GM18498 (cell line): ENCODE data around the gene RLN3.
"Not testable (repeated sequence)": the region's sequence is repeated elsewhere in the genome, so short reads cannot be mapped to it uniquely, and the experiment has no call there.

Source experiments
- ATAC-seq: cut with Tn5 transposase; IDR thresholded peaks from one replicate; pipeline ENCODE4 v1.9.1; 2021; ENCODE audit warnings: mild to moderate bottlenecking, moderate library complexity; ENCODE audit not compliant: unreplicated experiment

Gene RLN3

DNA sequence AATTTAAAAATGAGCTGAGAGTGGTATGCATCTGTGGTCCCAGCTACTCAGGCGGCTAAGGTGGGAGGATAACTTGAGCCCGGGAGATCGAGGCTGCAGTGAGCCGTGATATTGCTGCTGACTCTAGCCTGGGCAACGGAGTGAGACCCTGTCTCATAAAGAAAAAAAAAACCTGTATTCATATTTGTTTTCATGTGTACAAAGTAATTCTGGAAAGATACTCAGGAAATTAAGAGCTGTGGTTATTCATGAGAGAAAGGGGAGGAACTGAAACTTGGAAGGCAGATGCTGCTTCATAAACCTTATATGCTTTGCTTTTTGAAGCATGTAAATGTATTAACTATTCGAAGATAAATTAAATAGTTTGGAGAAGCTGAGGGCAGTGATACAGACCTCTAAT lies 8.8 kb upstream of the RLN3 start:
- no peak for ATAC-seq

- ATAC-seq: not testable (repeated sequence)
These were observed 8.2 kb upstream of the RLN3 start for GRCh38 chr19:14019739-14020138.

DNA sequence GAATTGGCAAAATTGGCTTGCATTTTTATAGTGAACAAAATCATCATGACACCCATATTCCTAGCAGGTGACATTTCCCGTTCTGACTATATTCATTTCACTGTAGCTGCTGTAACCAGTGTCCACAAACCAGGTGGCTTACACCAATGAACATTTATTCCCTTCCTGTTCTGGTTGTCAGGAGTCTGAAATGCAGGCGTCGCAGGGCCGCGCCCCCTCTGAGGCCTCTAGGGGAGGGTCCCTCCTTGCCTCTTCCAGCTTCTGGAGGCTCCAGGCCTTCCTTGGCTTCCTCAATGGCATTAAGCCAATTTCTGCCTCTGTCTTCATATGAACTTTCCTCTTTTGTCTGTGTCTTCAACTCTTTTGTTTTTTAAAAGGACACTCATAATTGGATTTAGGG lies 6.5 kb upstream of the RLN3 start:
- ATAC-seq: no peak

GRCh38 chr19:14022469-14022868 lies 5.5 kb upstream of the RLN3 start:
- no peak for ATAC-seq

- ATAC-seq: no peak
These were observed 4.3 kb upstream of the RLN3 start for GRCh38 chr19:14023404-14024235.

- ATAC-seq: not testable (repeated sequence)
These were observed 1.2 kb upstream of the RLN3 start for GRCh38 chr19:14026652-14027192.

GRCh38 chr19:14028901-14029300 lies 953 bp downstream of the RLN3 start:
- no peak for ATAC-seq

DNA sequence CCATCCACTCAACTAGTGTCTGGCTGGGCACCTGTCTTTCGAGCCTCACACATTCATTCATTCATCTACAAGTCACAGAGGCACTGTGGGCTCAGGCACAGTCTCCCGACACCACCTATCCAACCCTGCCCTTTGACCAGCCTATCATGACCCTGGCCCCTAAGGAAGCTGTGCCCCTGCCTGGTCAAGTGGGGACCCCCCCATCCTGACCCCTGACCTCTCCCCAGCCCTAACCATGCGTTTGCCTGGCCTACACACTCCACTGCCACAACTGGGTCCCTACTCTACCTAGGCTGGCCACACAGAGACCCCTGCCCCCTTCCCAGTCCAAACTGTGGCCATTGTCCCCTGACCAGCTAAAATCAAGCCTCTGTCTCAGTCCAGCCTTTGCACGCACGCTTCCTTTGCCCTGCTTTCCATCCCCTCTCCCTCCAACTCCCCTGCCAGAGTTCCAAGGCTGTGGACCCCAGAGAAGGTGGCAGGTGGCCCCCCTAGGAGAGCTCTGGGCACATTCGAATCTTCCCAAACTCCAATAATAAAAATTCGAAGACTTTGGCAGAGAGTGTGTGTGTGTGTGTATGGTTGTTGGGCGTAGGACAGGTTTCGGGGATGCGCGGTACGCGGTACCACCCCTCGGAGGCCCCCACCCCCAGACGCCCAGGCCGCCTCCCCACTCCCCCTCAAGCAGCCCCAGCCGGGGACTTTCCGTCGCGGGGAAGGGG lies 3.2 kb downstream of the RLN3 start:
- no peak for ATAC-seq

GRCh38 chr19:14031719-14032480 lies 4.0 kb downstream of the RLN3 start, which contains the start of gene IL27RA:
Gene IL27RA, plus strand, starts transcription at chr19:14031762. Its CDS starts 111 bp downstream, at chr19:14031873.
- ATAC-seq: peak; percentile 70

GRCh38 chr19:14033946-14034345 lies 6.0 kb downstream of the RLN3 start:
- no peak for ATAC-seq

- ATAC-seq: not testable (repeated sequence)
These were observed 7.2 kb downstream of the RLN3 start for GRCh38 chr19:14035159-14035558.

DNA sequence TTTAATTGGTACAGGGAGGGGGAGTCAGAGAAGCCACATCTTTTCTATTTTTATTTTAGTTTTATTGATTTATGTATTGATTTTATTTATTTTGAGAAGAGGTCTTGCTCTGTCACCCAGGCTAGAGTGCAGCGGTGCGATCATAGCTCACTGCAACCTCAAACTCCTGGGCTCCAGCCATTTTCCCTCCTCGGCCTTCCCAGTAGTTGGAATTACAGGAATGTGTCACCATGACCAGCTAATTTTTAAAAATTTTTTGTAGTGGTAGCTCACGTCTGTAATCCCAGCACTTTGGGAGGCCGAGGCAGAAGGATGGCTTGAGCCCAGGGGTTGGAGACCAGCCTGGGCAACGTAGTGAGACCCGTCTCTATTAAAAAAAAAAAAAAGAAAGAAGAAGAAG lies 7.8 kb downstream of the RLN3 start:
- ATAC-seq: no peak

GRCh38 chr19:14039181-14039580 lies 11.2 kb downstream of the RLN3 start:
- ATAC-seq: no peak

DNA sequence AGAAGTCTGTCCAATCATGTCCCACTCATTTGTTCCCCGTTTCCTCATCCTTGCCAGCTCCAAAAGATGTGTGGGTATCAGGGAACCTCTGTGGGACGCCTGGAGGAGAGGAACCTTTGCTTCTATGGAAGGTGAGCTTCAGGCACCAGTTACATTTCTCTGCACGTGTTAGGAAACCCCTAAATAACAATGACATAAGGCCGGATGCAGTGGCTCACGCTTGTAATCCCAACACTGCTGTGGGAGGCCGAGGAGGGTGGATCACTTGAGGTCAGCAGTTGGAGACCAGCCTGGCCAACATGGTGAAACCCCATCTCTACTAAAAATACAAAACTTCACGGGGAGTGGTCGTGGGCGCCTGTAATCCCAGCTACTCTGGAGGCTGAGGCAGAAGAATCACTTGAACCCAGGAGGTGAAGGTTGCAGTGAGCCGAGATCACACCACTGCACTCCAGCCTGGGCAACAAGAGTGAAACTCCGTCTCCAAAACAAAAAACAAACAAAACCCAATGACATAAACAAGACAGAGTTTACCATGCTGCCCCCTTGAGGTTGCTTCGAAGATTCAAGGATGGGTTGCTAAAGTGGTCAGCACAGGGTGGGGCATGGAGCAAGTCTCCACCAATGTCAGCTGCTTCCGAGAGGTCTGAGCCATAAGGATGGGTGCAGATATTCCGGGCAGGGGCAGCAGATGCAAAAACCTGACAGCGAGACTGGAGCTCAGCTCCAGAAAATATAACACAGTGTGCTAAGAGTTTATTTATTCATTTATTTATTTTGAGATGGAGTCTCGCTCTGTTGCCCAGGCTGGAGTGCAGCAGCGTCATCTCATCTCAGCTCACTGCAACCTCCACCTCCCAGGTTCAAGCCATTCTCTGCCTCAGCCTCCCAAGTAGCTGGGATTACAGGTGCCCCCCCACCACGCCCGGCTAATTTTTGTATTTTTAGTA lies 15.0 kb downstream of the RLN3 start:
- ATAC-seq: not testable (repeated sequence)

DNA sequence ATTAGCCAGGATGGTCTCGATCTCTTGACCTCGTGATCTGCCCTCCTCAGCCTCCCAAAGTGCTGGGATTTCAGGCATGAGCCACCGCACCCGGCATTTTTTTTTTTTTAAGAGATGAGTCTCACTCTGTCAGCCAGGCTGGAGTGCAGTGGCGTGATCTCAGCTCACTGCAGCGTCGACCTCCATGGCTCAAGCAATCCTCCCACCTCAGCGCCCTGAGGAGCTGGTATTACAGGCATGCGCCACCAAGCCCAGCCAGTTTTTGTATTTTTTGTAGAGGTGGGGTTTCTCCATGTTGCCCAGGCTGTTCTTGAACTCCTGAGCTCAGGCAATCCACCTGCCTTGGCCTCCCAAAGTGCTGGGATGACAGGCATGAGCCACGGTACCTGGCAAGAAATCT lies 19.9 kb downstream of the RLN3 start:
- ATAC-seq: not testable (repeated sequence)

DNA sequence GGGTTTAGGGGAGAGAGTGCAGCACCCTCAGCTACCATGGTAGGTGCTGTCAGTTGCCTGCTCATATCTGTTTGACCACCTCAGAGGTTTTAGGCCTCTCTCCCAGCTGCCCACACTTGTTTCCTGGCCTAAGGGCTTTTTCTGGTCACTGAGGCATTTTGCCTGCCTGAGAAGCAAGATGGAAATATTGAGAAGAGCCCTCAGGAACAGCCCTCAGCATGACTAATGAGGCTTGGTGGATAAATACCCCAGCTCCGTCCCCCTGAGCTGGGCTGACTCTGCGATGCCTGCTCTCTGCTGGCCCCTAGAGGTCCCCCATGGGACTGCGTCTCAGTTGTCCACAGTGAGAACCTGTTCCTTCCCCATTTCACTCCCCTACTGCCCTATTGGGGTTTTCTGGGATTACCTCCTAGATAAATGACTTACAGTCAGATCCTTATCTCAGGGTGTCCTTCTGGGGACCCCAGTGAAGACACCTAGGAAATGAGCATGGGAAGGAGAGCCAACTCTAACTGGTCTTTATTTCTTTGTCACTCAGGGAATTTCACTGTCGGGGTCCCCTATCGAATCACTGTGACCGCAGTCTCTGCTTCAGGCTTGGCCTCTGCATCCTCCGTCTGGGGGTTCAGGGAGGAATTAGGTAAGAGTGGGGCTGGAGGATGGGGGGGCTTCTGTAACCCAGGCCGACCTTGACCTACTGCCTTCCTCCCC lies 20.6 kb downstream of the RLN3 start:
- no peak for ATAC-seq

DNA sequence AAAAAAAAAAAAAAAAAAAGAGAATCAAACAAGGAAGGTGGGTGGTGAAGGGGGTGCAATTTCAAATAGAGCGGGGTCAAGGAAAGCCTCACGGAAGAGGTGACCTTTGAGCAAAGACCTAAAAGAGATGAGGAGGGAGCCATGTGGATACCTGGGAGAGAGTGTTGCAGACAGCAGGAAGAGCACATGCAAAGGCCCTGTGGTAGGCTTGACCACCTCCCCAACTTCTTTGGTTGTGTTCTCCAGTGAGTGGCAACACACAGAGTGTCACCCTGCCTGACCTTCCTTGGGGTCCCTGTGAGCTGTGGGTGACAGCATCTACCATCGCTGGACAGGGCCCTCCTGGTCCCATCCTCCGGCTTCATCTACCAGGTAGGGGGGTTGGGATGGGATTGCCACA lies 22.6 kb downstream of the RLN3 start:
- no peak for ATAC-seq

- ATAC-seq: not testable (repeated sequence)
These were observed 23.0 kb downstream of the RLN3 start for GRCh38 chr19:14050961-14051360.

GRCh38 chr19:14051980-14052379 lies 24.0 kb downstream of the RLN3 start:
- no peak for ATAC-seq
